Superior temporal gyrus (tissue), 1 donor: Measurements from ENCODE around the gene PREPL.
A peak's percentile ranks its signal among the peaks of the same experiment; 100 is the strongest.
"Not testable (repeated sequence)": the region's sequence is repeated elsewhere in the genome, so short reads cannot be mapped to it uniquely, and the experiment has no call there.

Experiments used
- DNase-seq: peaks from one replicate; pipeline ENCODE4 v3.0.0-alpha.2; 2016; ENCODE audit errors: extremely low spot score

PREPL gene

GRCh38 chr2:44361330-44362206 is at the start of gene PREPL, which contains the start of gene CAMKMT:
TSS of gene PREPL (minus strand) at chr2:44361494. CDS start at chr2:44346342, 15,152 bp downstream.
TSS of gene CAMKMT (plus strand) at chr2:44361947.
- DNase-seq = peak; percentile 98

DNA sequence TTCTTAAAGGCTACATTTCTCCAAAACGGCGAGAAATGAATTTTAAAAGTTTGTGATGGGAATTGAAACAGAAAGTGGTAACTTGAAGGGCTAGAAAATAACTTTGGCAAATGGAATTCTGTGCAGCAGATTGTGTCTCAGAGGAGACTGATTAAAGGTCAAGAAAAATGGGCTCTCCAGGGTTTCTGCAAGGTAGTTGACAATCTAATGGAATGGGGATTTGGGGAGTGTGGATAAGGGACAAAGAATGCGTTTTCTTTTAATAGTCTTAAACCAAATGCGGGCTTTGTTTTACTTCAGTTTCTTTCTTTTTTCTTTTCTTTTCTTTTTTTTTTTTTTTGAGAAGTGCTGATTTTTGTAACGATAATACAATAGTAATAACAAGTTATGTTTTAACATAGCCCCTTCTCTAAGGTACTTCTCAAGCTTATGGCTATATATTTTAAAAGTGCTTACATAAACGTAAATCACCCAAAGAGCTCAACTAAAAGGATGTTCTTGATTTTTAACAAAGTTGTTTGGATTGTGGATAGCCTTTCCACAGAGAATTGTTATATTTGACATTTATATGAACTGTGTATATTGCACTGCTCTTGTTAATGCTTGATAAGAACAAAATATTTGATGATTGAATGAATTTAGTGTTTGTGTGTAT is 37.1 kb upstream of the PREPL start:
- DNase-seq = no peak

- DNase-seq = no peak
These were observed 36.3 kb upstream of the PREPL start for GRCh38 chr2:44397447-44398175.

DNA sequence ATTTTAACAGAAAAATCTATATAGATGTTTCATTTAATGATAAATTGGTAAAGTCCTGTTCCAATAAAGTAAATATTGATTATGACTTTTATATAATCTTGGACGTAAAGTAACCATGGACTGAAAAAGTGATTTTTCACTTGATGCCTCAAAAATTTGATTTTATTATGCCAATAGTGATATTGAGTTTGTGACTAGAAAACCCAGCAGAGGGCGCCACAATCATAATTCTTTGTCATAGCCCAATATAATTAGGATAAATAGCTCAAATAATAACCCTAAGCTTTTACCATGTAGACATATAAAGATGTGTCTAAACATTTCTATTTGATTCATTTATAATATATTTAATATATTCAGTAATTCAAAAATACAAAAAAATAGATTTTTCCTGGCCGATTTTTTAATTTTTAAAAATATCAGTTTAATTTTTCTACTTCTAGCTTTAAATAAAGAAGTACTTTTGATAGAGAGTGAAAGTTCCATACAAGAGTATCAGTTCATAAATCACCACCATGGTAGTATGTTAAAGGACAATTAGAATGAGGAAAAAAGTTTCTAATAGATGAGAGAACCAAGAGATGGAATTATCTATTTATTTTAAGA is 31.1 kb upstream of the PREPL start:
- peak; percentile 78 for DNase-seq

DNA sequence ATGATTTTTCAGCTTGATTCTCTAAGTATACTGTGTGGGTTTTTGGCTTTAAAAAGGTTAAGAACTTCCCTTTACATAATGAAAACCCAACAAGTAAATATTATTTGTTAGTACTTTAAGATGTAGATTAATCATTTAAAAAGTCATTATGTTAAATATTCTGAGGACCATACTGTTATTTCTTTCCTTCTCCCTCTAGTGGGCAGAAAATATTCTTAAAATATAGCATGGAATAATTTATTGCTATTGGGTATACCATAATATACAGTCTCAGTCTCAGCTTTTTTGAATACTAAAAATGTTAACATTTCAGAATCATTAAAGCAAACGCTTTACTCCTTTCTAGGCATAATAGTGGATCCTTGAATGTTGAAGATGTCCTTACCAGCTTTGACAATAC is 28.6 kb upstream of the PREPL start:
- no peak for DNase-seq

DNA sequence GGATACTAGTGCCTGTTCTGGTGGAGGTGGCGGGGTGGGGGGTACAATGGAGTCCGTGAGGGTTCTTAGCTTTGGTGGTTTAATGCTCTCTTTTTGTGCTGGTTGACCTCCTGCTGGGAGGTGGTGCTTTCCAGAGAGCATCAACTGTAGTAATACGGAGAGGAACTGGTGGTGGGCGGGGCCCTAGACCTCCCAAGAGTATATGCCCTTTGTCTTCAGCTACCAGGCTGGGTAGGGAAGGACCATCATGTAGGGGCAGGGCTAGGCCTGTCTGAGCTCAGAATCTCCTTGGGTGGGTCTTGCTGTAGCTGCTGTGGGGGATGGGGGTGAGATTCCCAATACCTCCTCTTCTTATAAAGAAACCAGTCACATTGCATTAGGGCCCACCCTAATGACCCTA is 27.6 kb upstream of the PREPL start:
- no peak for DNase-seq

DNA sequence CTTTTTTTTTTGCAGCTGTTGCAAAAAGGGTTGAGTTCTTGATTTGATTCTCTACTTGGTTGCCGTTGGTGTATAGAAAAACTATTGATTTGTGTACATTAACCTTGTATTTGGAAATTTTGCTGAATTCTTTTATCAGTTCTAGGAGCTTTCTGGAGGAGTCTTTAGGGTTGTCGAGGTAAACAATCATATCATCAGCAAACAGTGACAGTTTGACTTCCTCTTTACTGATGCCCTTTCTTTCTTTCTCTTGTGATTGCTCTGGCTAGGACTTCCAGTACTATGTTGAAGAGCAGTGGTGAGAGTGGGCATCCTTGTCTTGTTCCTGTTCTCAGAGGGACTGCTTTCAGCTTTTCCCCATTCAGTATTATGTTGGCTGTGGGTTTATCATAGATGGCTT is 23.9 kb upstream of the PREPL start:
- DNase-seq = not testable (repeated sequence)

DNA sequence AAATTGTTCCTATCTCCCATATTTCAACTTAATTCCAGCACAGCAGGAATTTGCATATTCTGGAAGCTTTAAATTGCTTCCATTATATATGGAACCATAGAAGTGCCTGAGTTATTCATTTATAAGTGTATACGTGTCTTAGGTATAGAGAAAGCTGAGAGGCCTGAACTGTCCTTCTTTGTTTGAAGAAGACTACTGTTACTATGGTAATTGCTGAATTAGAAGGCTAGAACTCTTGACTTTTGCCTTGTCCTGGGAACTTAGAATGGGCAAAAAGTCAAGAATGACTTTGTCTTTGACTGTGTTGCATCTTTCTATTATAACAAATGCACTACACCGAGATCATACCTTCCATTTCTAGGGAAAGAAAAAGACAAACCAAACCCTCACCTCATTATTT is 16.2 kb upstream of the PREPL start:
- no peak for DNase-seq

DNA sequence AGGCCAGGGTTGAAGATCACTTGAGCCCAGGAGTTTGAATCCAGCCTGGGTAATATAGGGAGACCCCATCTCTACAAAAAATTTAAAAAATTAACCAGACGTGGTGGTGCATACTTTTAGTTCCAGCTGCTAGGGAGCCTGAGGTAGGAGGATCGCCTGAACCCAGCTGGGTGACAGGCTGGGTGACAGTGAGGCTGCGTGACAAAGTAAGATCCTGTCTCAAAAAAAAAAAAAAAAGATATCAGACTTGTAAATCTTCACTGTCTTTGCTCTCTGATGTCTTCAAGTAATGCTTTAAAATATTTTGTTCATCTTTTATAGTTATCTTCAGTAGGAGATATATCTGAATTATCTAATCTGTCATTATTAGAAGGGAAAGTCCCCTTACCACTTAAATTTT is 11.0 kb upstream of the PREPL start:
- no peak for DNase-seq

DNA sequence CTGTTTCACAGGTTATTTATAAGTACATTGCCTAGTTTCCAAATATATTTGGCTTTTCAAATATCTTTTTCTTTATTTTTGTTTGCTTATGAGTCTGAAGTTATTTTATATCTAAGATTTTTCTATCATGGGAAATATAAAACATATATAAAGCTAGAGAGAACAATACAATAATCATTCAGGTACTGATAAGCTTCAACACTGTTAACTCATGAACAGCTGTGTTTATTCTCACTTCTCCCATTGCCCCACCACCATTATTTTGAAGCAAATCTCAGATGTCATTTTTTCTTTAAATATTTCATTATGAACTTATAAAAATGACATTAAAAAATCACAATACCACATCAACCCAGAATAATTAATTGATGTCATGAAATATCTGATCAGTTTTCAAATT is 10.2 kb upstream of the PREPL start:
- no peak for DNase-seq

GRCh38 chr2:44369392-44369791 is 8.1 kb upstream of the PREPL start:
- no peak for DNase-seq

GRCh38 chr2:44367591-44367990 is 6.3 kb upstream of the PREPL start:
- no peak for DNase-seq

GRCh38 chr2:44364604-44365003 is 3.3 kb upstream of the PREPL start:
- no peak for DNase-seq

GRCh38 chr2:44362207-44363015 is 1.1 kb upstream of the PREPL start:
- DNase-seq = peak; percentile 56

DNA sequence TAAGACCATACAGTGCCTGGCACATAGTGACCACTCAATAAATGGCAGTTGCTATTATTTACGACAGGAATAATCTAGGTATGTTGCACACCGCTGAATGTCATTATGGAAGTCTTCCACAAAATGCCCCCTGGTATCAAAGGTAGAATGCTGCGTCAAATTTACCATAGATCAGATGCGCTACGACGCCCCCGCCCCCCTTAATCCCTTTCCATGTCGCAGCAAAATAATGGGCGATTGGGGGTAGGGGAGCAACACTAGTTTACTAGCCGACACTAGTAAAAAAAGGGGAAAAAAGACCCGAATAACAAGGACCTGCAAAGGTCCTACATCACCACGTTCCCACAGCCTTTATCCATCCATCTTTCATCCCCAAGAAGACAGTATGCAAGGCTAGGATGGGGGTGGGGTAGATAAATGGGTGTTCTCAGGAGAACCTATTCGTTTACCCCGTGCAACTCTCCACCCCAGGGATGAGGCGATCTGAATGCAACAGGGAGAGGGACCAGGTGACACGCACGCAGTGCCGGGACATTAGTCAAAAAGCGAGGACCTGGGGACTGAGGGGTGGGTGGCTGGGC is 455 bp downstream of the PREPL start:
- DNase-seq = peak; percentile 51

DNA sequence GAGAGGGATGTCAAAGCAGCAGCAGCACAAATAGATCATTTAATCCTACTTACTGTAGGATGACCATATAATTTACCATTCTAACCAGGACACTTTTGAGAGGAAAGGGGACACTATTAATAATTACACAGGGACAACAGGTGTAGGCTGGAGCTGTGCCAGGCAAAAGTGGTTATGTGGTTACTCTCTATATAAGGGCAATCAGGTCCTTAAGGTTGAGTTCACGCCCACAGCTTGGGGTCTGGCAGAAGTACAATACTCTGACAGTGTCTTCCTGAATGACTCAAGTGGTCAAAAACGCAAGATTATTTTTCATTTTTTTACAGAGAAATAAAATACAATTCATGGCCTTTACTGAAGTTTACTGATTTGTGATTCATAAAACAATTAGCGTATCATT is 2.8 kb downstream of the PREPL start:
- no peak for DNase-seq

GRCh38 chr2:44354761-44355160 is 6.5 kb downstream of the PREPL start:
- no peak for DNase-seq

DNA sequence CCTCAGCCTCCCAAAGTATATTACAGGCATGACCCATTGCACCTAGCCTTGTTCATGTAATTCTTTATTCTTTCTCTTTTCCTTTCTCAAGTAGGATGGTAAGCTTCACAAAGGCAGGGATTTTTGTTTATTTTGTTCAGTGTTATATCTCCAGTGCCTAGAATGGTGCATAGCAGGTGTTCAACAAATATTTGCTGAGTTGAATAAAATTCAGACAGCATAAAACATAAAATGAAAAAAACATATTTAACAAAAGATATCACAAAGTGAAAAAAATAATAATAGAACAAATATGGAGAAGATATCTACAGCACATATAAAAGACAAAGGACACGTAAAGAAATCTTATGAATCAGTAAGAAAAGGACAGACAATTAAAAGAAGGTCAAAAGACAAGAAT is 8.8 kb downstream of the PREPL start:
- no peak for DNase-seq

- no peak for DNase-seq
These were observed 9.6 kb downstream of the PREPL start for GRCh38 chr2:44351676-44352075.

- DNase-seq = no peak
These were observed 10.2 kb downstream of the PREPL start for GRCh38 chr2:44351088-44351487.

DNA sequence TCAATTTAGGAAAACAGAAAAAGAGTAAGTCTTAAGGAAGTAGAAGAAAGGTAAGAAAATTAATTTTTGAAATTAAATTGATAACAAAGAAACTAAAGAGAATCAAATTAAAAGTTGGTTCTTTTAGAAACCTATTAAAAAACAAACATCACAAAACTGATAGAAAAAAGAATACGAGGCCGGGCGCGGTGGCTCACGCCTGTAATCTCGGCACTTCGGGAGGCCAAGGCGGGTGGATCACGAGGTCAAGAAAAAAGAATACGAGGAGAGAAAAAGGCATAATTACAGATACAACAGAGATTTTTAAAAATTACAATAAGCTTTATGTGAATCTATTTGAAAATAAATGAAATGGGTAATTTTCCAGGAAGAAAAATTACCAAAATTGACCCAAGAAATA is 11.8 kb downstream of the PREPL start:
- no peak for DNase-seq
